HG02588 (cell line): ENCODE measurements around the gene RHBDF2.
"Not testable (repeated sequence)": the region's sequence is repeated elsewhere in the genome, so short reads cannot be mapped to it uniquely, and the experiment has no call there.

Experiments used
- ATAC-seq: cut with Tn5 transposase; IDR thresholded peaks from one replicate; pipeline ENCODE4 v1.9.1; 2021; ENCODE audit warnings: mild to moderate bottlenecking, moderate library complexity; ENCODE audit not compliant: unreplicated experiment

The RHBDF2 gene

GRCh38 chr17:76538281-76538931 lies 37.2 kb upstream of the RHBDF2 start:
- no peak for ATAC-seq

GRCh38 chr17:76537578-76538280 lies 36.5 kb upstream of the RHBDF2 start, which contains the start of gene CYGB:
CYGB (minus strand) TSS chr17:76537709; CDS start chr17:76537542, 167 bp downstream.
- no peak for ATAC-seq

- no peak for ATAC-seq
Measured at GRCh38 chr17:76537288-76537577, 36.0 kb upstream of the RHBDF2 start.

- ATAC-seq = no peak
Measured at GRCh38 chr17:76536511-76537287, 35.5 kb upstream of the RHBDF2 start.

- ATAC-seq = no peak
Measured at GRCh38 chr17:76535788-76536510, 34.7 kb upstream of the RHBDF2 start.

GRCh38 chr17:76534831-76535732 lies 33.9 kb upstream of the RHBDF2 start:
- no peak for ATAC-seq

GRCh38 chr17:76533640-76534359 lies 32.6 kb upstream of the RHBDF2 start:
- ATAC-seq = not testable (repeated sequence)

GRCh38 chr17:76532072-76532651 lies 30.9 kb upstream of the RHBDF2 start:
- ATAC-seq = no peak

GRCh38 chr17:76531486-76532038 lies 30.3 kb upstream of the RHBDF2 start:
- no peak for ATAC-seq

GRCh38 chr17:76530811-76531485 lies 29.7 kb upstream of the RHBDF2 start:
- ATAC-seq = no peak

- ATAC-seq = no peak
Measured at GRCh38 chr17:76530095-76530723, 29.0 kb upstream of the RHBDF2 start.

- ATAC-seq = no peak
Measured at GRCh38 chr17:76529224-76530094, 28.2 kb upstream of the RHBDF2 start.

GRCh38 chr17:76528528-76529223 lies 27.5 kb upstream of the RHBDF2 start:
- no peak for ATAC-seq

GRCh38 chr17:76528156-76528527 lies 26.9 kb upstream of the RHBDF2 start:
- ATAC-seq = peak; percentile 43

GRCh38 chr17:76527430-76528111 lies 26.3 kb upstream of the RHBDF2 start:
- ATAC-seq = peak; percentile 37

- not testable (repeated sequence) for ATAC-seq
Measured at GRCh38 chr17:76527016-76527415, 25.8 kb upstream of the RHBDF2 start.
